ENCODE measurements around the gene AGPAT3.

The AGPAT3 gene

DNA sequence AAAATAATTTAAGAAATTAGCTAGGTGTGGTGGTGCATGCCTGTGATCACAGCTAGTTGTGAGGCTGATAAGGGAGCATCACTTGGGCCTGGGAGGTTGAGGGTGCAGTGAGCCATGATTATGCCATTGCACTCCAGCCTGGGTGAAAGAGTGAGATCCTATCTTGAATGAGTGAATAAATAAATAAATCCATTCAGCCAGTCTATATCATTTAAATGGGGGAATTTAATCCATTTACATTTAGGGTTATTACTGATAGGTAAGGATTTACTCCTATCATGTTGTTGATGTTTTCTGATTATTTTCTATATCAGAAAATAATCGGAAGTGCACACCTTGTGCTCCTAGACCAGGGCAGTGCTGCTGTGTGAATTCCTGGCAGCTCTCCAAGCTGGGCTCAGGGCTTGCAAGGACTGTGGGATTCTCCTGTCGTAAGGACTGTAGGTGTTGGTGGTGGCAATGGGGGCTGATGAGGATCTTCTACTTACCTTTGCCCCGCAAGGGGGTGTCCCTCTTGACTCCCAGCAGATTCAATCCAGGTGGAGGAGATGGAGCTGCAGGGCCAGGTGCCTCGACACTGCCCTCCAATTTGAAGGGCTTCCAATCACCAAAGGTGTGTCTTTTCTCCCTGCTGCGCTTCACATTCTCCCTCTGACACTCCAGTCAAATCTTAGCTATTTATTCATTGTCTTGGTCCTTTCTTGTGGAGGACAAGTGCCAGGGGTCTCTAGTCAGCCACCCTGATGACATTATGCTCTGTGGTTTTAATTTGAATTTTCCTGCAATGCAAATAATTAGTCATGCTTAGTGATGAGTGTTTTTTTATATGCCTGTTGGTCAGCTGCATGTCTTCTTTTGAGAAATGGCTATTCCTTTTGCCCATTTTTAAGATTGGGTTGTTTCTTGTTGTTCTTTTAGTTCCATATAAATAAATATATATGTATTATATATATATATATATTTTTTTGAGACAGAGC, 133.0 kb downstream of the AGPAT3 start:
- DNase-seq (ENCODE audit: low read depth): no peak

DNA sequence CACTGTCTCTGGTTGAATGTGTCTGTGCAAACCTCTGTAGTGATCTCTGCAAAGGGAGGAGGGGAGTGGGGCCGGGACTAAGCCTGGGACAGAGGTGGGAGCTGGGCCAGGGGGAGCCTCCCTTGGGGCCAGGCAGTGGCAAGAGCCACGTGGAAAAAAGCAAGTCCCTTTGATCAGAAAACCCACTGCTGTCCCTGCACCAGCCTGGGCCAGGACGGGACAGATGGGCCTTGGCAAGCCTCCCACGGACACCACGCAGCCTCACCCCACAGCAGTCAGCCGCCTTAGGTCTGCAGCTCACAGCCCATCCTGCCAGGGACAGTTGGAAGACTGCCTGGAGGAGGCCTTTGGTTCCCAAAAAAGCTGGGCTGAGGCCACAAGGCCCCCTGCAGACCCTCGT, 135.3 kb downstream of the AGPAT3 start:
- no peak for DNase-seq (ENCODE audit: low read depth)

DNA sequence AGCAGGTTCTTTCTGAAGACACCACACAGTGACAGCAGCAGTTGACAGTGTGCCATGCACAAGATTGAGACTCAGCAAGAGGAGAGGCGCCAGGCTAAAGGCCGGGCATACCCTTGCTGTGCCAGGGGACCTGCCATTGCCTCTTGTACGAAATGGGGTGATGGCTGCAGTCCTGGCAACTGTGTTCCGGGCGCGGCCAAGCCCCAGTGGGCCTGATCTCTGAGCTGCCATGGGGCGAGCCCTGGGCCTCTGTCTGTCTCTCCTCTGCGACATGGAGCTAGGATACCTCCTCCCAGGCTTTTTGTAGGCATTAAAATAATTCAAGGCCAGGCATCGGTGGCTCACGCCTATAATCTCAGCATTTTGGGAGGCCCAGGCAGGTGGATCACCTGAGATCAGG, 137.5 kb downstream of the AGPAT3 start:
- DNase-seq (ENCODE audit: low read depth): no peak

DNA sequence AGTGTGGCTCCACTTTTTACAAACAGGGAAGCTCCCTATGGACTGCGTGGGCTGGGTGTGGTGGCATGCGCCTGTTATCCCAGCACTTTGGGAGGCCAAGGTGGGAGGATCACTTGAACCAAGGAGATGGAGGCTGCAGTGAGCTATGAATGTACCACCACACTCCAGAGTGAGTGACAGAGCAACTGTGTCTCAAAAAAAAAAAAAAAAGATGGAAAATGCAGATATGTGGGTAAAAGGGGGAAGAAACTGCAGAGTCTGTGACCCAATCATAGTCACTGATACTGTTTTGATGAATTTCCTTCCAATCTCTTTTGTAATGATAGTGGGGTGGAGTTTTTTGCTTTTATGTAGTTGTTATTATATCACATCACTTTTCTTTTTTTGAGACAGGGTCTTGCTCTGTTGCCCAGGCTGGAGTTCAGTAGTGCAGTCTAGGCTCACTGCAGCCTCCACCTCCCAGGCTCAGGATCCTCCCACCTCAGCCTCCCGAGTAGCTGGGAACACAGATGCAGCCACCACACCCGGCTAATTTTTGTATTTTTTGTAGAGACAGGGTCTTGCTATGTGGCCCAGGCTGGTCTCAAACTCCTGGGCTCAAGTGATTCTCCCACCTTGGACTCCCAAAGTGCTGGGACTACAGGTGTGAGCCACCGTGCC, 138.4 kb downstream of the AGPAT3 start:
- no peak for DNase-seq (ENCODE audit: low read depth)

DNA sequence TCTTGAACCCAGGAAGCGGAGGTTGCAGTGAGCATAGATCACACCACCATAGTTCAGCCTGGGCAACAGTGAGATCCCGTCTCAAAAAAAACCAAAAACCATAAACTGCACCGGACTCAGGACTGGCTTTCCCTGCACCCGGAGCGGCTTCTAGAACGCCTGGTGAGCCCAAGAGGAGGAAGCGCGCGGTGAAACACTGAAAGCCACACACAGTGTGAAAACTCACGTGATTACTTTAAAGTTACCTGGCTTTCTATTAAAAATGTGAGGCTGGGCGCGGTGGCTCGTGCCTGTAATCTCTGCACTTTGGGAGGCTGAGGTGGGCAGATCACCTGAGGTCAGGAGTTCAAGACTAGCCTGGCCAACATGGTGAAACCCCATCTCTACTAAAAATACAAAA, 140.0 kb downstream of the AGPAT3 start:
- no peak for DNase-seq (ENCODE audit: low read depth)

DNA sequence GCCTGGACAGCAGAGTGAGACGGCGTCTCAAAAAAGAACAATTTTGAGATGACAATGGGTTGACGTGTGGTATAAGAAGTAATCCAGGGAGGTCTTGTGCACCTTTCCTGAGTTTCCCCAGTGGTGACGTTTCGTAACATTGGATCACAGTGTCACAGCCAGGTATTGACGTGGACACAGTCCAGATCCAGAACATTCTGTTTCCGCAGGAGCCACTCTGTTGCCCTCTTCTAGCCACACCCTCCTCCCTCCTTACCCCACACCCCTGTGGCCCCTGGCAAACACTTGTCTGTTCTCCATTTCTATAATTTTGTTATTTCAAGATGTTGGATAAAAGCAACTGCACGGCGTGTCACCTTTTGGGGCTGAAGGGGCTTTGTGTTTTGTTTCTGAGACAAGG, 140.6 kb downstream of the AGPAT3 start:
- DNase-seq (ENCODE audit: low read depth): no peak

DNA sequence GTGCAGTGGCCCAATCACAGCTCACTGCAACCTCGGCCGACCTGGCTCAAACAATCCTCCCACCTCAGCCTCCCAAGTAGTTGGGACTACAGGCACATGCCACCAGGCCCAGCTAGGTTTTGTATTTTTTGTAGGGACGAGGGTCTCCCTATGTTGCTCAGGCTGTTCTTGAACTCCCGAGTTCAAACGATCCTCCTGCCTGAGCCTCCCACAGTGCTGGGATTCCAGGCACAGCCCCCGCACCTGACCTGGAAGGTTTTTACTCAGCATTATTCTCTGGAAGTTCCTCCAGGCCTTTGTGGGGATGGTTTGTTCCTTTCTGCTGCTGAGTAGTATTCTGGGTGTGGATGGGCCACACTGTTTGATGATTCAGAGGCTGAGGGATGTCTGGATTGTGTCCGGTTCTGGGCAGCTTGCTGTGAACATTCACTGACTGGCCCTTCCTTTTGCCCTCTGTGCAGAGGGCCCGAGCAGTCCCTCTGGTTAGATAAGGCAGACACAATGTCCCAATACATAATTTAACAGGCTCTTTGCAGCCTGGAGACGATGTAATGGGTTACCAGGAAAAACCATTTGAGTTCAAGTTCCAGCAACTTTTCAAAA, 141.1 kb downstream of the AGPAT3 start:
- no peak for DNase-seq (ENCODE audit: low read depth)

DNA sequence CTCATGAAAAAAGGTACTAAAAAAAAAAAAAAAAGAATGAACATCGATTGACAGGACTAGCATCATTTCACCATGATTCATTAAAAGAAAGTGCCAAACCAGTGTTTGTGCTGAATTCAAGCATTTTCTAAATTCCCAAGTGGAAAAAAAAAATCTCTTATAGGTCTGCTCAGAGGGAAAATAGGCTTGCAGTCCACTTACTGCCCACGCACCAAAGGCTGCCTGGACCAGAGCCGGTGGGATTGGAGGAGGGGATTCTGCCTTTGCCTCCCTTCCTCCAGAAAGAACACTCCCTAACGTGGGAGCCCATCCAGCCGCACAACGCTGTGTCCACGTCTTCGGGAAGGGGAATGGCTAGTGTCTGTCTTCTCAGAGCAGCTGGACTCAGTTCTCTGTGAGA, 141.6 kb downstream of the AGPAT3 start:
- no peak for DNase-seq (ENCODE audit: low read depth)

DNA sequence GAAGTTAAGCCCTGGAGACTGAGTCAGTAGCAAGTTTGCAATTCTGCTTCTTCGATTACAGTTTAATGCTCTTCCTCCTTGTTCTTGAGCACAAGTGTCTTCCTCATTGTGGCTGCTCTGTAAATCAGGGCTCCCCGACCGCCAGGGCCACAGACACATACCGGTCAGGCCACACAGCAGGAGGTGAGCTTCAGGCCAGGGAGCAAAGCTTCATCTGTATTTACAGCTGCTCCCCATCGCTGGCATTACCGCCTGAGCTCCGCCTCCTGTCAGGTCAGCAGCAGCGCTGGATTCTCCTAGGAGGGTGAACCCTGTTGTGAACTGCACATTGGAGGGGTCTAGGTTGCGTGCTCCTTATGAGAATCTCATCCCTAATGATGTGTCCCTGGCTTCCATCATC, 145.4 kb downstream of the AGPAT3 start:
- DNase-seq (ENCODE audit: low read depth): no peak

DNA sequence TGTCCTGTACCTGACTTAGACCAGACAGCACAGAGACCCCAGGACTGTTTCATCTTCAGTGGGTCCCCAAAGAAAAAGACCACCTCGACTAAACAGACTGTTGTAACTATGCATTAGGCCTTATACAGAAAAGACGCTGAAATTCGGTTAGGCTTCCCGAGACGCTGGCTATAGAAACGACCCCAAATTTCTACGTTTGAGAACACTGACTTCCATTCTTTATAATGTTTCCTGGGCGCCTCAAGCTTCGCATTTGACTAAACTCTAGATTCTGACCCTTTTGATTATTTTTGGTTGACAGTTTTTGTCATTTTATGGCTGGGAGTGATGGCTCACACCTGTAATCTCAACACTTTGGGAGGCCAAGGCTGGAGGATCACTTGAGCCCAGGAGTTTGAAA, 146.1 kb downstream of the AGPAT3 start:
- no peak for DNase-seq (ENCODE audit: low read depth)

DNA sequence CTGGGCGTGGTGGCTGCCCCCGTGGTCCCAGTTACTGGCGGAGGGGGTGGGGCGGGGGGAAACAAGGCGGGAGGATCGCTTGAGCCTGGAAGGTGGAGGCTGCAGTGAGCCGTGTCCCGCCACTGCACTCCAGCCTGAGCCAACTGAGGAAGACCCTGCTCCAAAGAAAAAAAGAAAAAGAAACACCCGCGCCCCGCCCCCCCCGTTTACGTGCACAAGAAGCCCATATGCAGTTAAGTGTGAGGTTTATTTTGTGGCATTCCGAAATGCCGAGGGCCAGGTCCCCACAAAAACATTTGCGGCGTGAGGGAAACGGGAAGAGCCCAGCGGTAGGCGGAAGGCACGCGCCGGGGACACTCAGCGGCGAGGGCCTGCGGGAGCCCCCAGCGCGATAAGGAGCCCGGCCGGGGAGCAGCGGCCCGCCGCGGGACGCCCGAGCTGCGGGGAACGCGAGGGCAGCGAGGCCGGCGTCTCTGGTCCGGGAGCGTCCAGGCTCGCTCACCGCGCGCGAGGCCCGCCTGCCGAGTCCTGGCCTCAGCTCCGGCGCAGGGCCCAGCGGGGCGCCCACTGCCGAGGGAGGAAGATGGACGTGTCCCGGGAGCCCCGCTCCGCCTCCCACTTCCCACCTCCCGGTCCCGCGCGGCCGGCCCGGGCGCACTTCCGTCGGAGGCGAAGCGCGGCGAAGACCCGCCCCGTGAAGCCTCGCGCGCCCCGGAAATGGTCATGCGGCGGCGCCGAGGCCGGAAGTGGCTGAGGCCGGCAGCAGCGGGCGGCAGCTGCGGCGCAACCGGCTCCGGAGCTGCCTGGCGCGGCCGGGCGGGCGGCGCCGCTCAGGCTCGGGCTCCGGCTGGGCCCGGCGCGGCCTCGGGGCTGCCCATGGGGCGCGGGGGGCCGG, 146.8 kb downstream of the AGPAT3 start, which contains the start of gene TRAPPC10:
Gene TRAPPC10, plus strand, starts transcription at position 731 of the 895 bp plus-strand sequence. CDS start 185 bp downstream, outside the sequence.
- DNase-seq (ENCODE audit: low read depth): peak; percentile 71

DNA sequence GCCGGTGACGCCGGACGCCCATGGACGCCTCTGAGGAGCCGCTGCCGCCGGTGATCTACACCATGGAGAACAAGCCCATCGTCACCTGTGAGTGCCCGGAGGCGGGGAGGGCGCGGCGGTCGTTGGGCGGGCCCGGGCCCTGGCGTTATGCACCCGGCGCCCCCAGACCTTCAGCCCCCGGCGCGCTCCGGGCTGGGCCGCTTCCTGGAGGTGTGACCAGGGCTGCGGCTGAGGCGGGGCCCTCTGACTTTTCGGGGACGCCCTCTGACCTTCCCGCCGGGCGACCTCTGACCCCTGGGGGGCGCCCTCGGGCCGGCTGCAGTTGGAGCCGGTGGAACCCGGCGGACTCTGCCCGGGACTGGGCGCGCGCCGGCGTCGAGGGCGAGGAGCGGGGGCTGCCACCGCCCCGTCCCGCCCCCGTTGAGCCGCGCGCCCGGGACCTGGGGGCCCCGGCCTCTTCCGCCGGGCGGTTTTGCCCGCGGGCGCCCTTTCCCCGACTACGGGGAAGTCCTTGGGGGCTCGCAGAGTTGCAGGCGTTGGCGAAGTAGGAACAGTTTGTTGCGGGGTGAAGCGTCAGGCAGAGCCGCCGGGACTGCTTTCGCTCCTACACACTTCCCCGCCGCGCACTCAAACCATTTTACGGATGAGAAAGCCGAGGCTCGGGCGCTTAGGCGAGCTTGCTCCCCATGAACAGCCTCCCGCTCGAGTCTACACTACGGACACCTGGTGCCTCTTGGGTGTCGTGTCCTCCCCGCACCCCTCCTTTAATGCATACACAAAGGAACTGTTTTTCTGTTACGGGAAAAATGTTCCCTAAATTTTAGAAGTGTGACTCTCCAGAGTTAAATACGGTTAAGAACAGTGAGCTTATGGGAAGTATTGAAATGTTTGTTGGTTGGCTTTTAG, 147.7 kb downstream of the AGPAT3 start:
- DNase-seq (ENCODE audit: low read depth): peak; percentile 72

DNA sequence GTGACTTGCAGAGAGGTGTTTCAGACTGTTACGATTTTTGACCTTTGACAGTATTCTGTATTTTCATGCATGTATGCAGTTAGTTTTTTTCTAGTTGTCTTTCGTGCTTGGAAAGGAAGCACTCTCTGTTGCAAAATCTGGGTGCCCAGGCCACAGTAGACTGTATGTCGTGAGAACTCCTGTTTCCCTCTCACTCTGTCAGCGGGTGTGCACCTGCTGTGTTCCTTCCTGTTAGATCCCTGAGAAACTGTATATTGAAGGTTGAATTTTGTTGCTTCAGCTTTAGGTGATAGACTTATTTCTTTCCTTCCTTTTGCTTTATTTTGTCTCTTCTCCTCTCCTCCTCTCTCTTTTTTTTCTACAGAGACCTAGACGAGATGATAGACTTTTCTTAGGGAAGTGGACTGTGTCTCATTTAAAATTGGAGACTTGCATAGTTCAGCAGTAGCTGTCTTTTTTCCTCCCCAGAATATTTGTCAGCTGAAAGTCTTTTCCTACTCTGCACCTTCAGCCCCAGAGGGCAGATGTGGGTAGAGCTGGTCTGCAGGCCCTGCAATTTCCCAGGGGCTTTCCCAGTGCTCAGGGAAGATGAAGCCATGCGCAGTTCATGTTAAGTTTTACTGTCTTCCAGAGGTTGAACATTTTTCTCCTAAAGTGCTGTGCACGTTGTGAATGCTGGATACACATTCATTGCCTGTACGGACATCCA, 148.5 kb downstream of the AGPAT3 start:
- DNase-seq (ENCODE audit: low read depth): no peak

DNA sequence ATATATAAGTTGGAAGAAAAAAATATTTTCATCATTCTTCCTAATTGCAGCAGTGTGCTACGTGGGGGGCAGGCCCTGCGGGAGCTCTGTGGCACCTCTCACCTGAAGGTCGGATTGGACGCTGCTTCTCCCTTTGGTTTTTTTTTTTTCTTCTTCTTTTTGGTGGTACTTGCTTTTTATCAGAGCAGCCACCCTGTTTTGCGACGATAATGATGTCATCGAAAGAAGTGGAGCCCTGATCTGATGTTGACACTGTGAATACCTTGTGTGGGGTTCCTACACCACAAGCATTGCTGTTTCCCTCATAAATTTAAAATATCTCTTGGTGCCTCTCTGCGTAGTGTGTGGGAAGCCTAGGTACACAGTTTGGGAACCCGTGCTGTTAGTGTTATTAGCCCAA, 152.6 kb downstream of the AGPAT3 start:
- DNase-seq (ENCODE audit: low read depth): no peak

DNA sequence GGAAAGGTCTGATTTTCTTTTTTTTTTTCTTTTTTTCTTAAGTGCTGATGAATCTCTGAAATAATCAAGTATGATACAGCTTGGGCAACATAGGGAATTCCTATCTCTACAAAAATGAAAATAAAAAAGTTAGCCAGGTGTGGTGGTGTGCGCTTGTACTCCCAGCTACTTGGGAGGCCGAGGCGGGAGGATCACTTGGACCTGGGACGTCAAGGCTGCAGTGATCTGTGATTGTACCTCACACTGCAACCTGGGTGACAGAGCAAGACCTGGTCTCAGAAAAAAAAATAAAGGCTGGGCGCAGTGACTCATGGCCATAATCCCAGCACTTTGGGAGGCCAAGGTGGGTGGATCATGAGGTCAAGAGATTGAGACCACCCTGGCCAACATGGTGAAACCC, 153.1 kb downstream of the AGPAT3 start:
- DNase-seq (ENCODE audit: low read depth): no peak

DNA sequence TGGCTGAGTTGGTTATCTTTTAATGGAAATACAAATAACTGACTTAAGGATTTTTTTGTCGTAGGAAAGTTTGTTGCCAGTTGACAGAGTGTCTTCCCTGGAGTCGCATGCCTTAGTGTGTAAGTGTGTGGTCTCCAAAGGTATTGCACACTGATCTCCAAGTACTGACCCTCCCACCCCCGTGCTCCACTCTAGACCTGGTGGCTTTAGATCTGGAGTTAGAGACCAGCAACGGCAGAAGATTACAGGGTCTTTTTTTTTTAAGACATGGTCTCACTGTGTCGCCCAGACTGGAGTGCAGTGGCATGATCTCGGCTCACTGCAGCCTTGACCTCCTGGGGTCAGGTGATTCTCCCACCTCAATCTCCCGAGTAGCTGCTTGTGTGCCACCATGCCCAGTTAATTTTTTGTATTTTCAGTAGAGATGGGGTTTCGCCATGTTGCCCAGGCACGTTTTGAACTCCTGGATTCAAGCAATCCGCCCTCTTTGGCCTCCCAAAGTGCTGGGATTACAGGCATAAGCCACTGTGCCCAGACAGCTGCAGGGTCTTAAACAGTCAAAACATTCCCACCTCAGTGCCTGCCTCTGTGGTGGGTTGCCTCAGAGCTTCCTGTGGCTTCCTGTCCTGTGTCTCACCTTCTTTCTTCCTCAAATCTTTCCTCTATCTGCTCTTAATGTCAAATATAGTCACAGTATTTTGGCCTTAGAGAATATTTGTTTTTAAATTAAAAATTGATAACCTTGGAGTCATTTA, 154.0 kb downstream of the AGPAT3 start:
- no peak for DNase-seq (ENCODE audit: low read depth)

DNA sequence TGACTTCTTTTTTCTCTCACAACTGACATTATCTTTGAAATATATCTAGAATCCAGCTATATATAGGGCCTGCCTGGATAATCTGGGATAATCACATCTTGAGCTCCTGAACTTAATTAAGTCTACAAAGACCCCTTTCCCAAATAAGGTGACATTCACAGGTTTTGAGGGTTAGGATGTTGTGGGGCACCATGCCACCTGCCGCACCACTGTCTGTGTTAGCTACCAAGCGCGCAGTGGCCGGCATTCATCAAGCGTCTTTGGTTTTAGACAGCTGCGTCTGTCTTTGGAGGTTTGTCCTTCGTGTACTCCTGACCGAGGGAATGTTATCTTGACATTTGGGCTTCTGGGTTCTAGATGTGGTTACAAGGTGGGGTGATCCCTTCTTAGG, 154.5 kb downstream of the AGPAT3 start:
- DNase-seq (ENCODE audit: low read depth): no peak

DNA sequence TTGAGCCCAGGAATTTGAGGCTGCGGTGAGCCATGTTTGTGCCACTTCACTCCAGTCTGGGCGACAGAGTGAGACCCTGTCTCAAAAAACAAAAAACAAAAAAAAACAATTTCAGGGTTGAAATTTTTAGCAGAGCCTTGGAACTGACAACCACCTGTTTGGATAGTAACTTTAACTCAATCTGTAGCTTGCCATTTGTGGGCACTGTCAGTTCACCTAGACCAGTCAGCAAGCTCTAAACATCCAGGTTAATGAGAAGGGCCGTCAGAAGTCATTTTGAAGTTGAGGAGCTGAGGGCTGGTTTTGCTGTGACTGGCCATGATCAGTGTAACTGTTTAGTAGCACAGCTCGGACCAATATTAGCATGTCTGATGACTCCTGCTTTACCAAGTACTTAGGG, 155.5 kb downstream of the AGPAT3 start:
- DNase-seq (ENCODE audit: low read depth): no peak

DNA sequence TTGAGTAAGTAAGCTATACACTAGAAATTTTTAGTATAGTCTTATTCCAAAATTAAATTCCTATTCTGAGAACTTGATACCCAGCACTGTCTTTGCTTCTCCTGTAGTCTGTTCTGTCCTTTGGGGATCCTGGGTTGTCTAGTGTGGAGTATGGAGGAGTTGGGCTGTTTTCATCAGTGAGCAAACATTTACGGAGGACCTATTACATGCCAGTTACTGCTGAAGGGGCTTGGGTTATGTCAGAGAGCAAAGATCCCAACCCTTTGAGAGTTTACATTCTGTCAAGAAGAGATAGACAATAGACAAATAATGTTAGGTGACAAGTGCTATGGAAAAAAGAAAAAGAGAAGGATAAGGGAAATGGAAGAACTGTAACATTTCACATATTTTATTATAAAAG, 156.0 kb downstream of the AGPAT3 start:
- DNase-seq (ENCODE audit: low read depth): no peak
